SK-N-SH (cell line): ENCODE data around the gene CEP295NL. TPM values are rescaled to one million over a fixed set of nuclear protein-coding genes. Genes with fewer than 3 reads are reported as not detected.

Experiments used
- CTCF ChIA-PET: fragments of 300-600, 350-600 bp; formaldehyde crosslinking; extraction: SDS; loops from one replicate; lab custom pipeline; 2021; lab: Yijun Ruan, JAX
- POLR2A ChIA-PET: fragments of 350-600 bp; sonication (Branson Sonifier 250); formaldehyde crosslinking; extraction: SDS; loops from one replicate; lab custom pipeline; 2020; ENCODE audit warnings: antibody characterized with exemption, inconsistent platforms; lab: Yijun Ruan, JAX
- DNase-seq: peaks from one replicate; pipeline ENCODE4 v3.0.0; 2012
- H2AFZ ChIP-seq: fragments of 200-600 bp; sonication (generic); 2 replicates; pipeline ENCODE4 v1.8.1; 2016; ENCODE audit warnings: antibody characterized with exemption, mild to moderate bottlenecking, low read depth
- H3F3A ChIP-seq: fragments of 200-600 bp; sonication (generic); replicated peaks from 2 replicates; pipeline ENCODE3; 2016; ENCODE audit warnings: antibody characterized with exemption, mild to moderate bottlenecking; ENCODE audit not compliant: insufficient read depth
- H3K27ac ChIP-seq, 2 experiments: fragments of 200-500 bp in 1 of 2; fragments of 200-600 bp in 1 of 2; sonication (Bioruptor generic) in 1 of 2; sonication (generic), shearing (Covaris generic) in 1 of 2; 2 replicates each; pipeline versions ENCODE4 v1.5.1 to v1.6.1; 2014 to 2016; ENCODE audit warnings: low read depth in 2 of 2, inconsistent platforms in 1 of 2, low read length in 1 of 2, mild to moderate bottlenecking in 1 of 2, mixed read lengths in 1 of 2
- H3K27me3 ChIP-seq: fragments of 200-600 bp; sonication (generic), shearing (Covaris generic); 2 replicates; pipeline ENCODE4 v1.6.1; 2016; ENCODE audit warnings: mixed run types; ENCODE audit not compliant: insufficient read depth
- H3K36me3 ChIP-seq, 2 experiments: fragments of 200-500 bp in 1 of 2; fragments of 200-600 bp in 1 of 2; sonication (Bioruptor generic) in 1 of 2; sonication (generic) in 1 of 2; replicated peaks in 1 of 2; 2 replicates each; pipeline versions ENCODE3 to v1.5.1; 2014 to 2016; ENCODE audit warnings: low read length in 1 of 2, mild to moderate bottlenecking in 1 of 2; ENCODE audit not compliant: insufficient read depth in 2 of 2, control insufficient read depth in 1 of 2
- H3K4me1 ChIP-seq, 2 experiments: fragments of 200-500 bp in 1 of 2; fragments of 200-600 bp in 1 of 2; sonication (Bioruptor generic) in 1 of 2; sonication (generic), shearing (Covaris generic) in 1 of 2; 2 replicates each; pipeline versions ENCODE4 v1.5.1 to v1.6.1; 2014 to 2016; ENCODE audit warnings: low read depth in 1 of 2, low read length in 1 of 2, mixed run types in 1 of 2; ENCODE audit not compliant: insufficient read depth in 2 of 2, control insufficient read depth in 1 of 2
- H3K4me2 ChIP-seq: fragments of 200-600 bp; sonication (generic), shearing (Covaris generic); 2 replicates; pipeline ENCODE4 v1.6.1; 2017; ENCODE audit warnings: mixed run types
- H3K4me3 ChIP-seq, 2 experiments: fragments of 200-500 bp in 1 of 2; fragments of 200-600 bp in 1 of 2; sonication (Bioruptor generic) in 1 of 2; sonication (generic), shearing (Covaris generic) in 1 of 2; 2 replicates each; pipeline versions ENCODE4 v1.5.1 to v1.8.1; 2014 to 2016; ENCODE audit warnings: low read depth in 2 of 2, inconsistent platforms in 1 of 2, low read length in 1 of 2, mild to moderate bottlenecking in 1 of 2, mixed read lengths in 1 of 2, moderate library complexity in 1 of 2
- H3K79me2 ChIP-seq: fragments of 200-600 bp; sonication (generic); 2 replicates; pipeline ENCODE4 v1.8.1; 2017; ENCODE audit warnings: mild to moderate bottlenecking; ENCODE audit not compliant: insufficient read depth
- H3K9ac ChIP-seq: fragments of 200-600 bp; sonication (generic); 2 replicates; pipeline ENCODE4 v1.6.1; 2017; ENCODE audit warnings: mixed run types
- H3K9me2 ChIP-seq: fragments of 200-600 bp; sonication (generic); 2 replicates; pipeline ENCODE4 v1.6.1; 2017; ENCODE audit warnings: mixed run types
- H3K9me3 ChIP-seq: fragments of 200-600 bp; sonication (generic); 2 replicates; pipeline ENCODE4 v1.6.1; 2017; ENCODE audit warnings: mixed run types, mild to moderate bottlenecking, moderate library complexity
- H4K20me1 ChIP-seq: fragments of 200-600 bp; sonication (generic); 2 replicates; pipeline ENCODE4 v1.6.1; 2017; ENCODE audit warnings: mild to moderate bottlenecking, mixed run types; ENCODE audit not compliant: insufficient read depth
- ELF1 ChIP-seq: IDR thresholded peaks from 2 replicates; pipeline ENCODE4 v1.4.0; 2012
- EZH2phosphoT487 ChIP-seq: fragments of 200-600 bp; sonication (generic); IDR thresholded peaks from 2 replicates; pipeline ENCODE4 v1.6.1; 2017; ENCODE audit warnings: low read depth, mixed run types, mild to moderate bottlenecking, antibody characterized with exemption, moderate library complexity, borderline replicate concordance
- FOSL2 ChIP-seq: IDR thresholded peaks from 2 replicates; pipeline ENCODE4 v1.4.0; 2012; ENCODE audit warnings: low read depth, mild to moderate bottlenecking, moderate library complexity, borderline replicate concordance
- FOXJ3 ChIP-seq: sonication (generic); formaldehyde crosslinking; IDR thresholded peaks from 2 replicates; pipeline ENCODE4 v1.5.1; 2020; ENCODE audit warnings: mild to moderate bottlenecking, missing genetic modification reagents
- FOXM1 ChIP-seq: IDR thresholded peaks from 2 replicates; pipeline ENCODE4 v1.4.0; 2012; ENCODE audit warnings: low read depth, mild to moderate bottlenecking
- GABPA ChIP-seq: IDR thresholded peaks from 2 replicates; pipeline ENCODE4 v1.4.0; 2012; ENCODE audit warnings: low read depth, mild to moderate bottlenecking
- IRF3 ChIP-seq: fragments of 150-350 bp; IDR thresholded peaks from 2 replicates; pipeline ENCODE4 v1.6.1; 2016; ENCODE audit warnings: mild to moderate bottlenecking, low read depth, low read length
- JUND ChIP-seq: IDR thresholded peaks from 2 replicates; pipeline ENCODE4 v1.4.0; 2012
- MAX ChIP-seq: IDR thresholded peaks from 2 replicates; pipeline ENCODE4 v1.4.0; 2012; ENCODE audit warnings: low read depth
- MXI1 ChIP-seq: IDR thresholded peaks from 2 replicates; pipeline ENCODE4 v1.6.1; 2012; ENCODE audit warnings: mild to moderate bottlenecking, low read depth, low read length, improper control_type of control experiment
- RCOR1 ChIP-seq: fragments of 150-350 bp; IDR thresholded peaks from 2 replicates; pipeline ENCODE4 v1.6.1; 2017; ENCODE audit warnings: antibody characterized with exemption, low read length
- RFX5 ChIP-seq: IDR thresholded peaks from 2 replicates; pipeline ENCODE4 v1.6.1; 2012; ENCODE audit warnings: mild to moderate bottlenecking, improper control_type of control experiment, low read length
- RXRA ChIP-seq: IDR thresholded peaks from 2 replicates; pipeline ENCODE4 v1.4.0; 2012; ENCODE audit warnings: low read depth, mild to moderate bottlenecking, borderline replicate concordance
- SIN3A ChIP-seq: IDR thresholded peaks from 2 replicates; pipeline ENCODE4 v1.6.1; 2012; ENCODE audit warnings: low read depth, mild to moderate bottlenecking, low read length, moderate library complexity, borderline replicate concordance
- TAF1 ChIP-seq: IDR thresholded peaks from 2 replicates; pipeline ENCODE4 v1.6.1; 2012; ENCODE audit warnings: low read depth, mild to moderate bottlenecking, low read length, moderate library complexity, borderline replicate concordance
- USF1 ChIP-seq: IDR thresholded peaks from 2 replicates; pipeline ENCODE4 v1.4.0; 2012; ENCODE audit warnings: low read depth, borderline replicate concordance
- WGBS: methylation state at CpG from one replicate; pipeline ENCODE4 v1.1.6; 2017; ENCODE audit warnings: low lambda C conversion rate; 5-methylcytosine and 5-hydroxymethylcytosine counted together
- polyA plus RNA-seq, 3 experiments: library from polyadenylated mRNA; depleted of rRNA; stranded (reverse); fragments of >200 nt; gene quantifications; 2 replicates each; pipeline ENCODE4 v1.2.3, GENCODE V29; 2012
- TF ChIP-seq, protein P1 (sequence below): IDR thresholded peaks from 2 replicates; pipeline ENCODE4; 2012
- TF ChIP-seq, protein P2 (sequence below): fragments of 150-350 bp; IDR thresholded peaks from 2 replicates; pipeline ENCODE4 v1.6.1; 2017; ENCODE audit warnings: antibody characterized with exemption, low read length, low read depth, borderline replicate concordance
- TF ChIP-seq, protein P3 (sequence below): IDR thresholded peaks from 2 replicates; pipeline ENCODE4 v1.4.0; 2012; ENCODE audit warnings: low read depth, borderline replicate concordance

Gene CEP295NL
- polyA plus RNA-seq, 1 of the 3 experiments (the other 2 are of a cell fraction): 0.35 TPM

DNA sequence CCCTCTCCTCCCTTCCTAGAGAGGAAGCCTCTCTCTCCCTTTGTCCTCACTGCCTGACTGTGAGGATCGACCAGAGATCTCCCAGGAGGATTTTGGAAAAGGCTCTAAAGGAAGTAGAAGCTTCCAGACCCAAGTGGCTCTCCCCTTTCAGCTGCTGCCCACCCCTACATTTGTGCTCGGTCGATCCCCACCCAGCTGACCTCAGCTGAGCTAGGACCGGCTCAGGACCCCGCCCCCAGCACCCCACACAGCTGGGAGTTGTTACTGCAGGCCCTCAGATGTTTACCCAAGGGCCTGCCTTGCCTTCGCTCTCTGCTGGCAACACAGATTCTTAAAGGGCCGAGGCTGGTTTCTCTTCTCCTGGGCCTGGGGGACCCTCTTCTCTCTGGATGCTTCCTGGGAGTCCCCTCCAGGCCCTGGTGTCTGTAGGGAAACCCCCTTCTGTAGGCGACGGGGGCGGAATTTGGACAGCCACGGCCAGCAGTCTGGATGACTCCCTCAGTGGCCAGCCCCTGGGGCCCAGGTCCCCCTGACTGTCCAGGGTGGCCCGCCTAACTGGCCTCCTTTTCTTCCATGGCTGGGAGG, 49.1 kb upstream of the CEP295NL start:
- CTCF ChIA-PET: interaction anchor here (0.7 to 18.4 kb wide), 3 partner anchors 24 to 86 kb away, joined by 3 to 194 read pairs (median 9); partner anchors contain the start of gene LGALS3BP

More for the DNA sequence above, 49.1 kb upstream of the CEP295NL start:
- Histone ChIP-seq H3K27ac (no peak overlapping the region), H3K36me3 (no peaks in the 10 kb centered on the region), H3K9me3 (no peaks in the 10 kb centered on the region), H3K79me2 (no peaks in the 10 kb centered on the region), H3K4me3 (no peak overlapping the region), H3K9ac (no peak overlapping the region), H3K9me2 (no peaks in the 10 kb centered on the region), H3K27me3 (no peaks in the 10 kb centered on the region), H3F3A (peaks cover 6% of the 10 kb centered on the region), H4K20me1 (no peaks in the 10 kb centered on the region), H3K4me1 (peaks cover 7 to 9% of the 10 kb centered on the region in 2 experiments; a peak in 2 of 4 replicates), H3K4me2 (no peak overlapping the region), H2AFZ (no peak overlapping the region)
- POLR2A ChIA-PET: interaction anchor here (0.8 kb wide), 1 partner anchor 27 kb away, joined by 3 read pairs; the partner anchor contains the start of gene TIMP2
- DNase-seq: no peak
- 77% methylated on average over 12 of the region's 12 CpGs for WGBS
- TF ChIP-seq JUND (no peak), ELF1 (no peak), GABPA (no peak), RFX5 (no peak), EZH2phosphoT487 (no peak), RCOR1 (no peak), MAX (no peak), USF1 (no peak), FOSL2 (no peak), IRF3 (no peak), TAF1 (no peak), FOXJ3 (CRISPR knock-in tag) (no peak), RXRA (no peak), SIN3A (no peak), MXI1 (no peak), FOXM1 (no peak)
- TF ChIP-seq, protein P1, sequence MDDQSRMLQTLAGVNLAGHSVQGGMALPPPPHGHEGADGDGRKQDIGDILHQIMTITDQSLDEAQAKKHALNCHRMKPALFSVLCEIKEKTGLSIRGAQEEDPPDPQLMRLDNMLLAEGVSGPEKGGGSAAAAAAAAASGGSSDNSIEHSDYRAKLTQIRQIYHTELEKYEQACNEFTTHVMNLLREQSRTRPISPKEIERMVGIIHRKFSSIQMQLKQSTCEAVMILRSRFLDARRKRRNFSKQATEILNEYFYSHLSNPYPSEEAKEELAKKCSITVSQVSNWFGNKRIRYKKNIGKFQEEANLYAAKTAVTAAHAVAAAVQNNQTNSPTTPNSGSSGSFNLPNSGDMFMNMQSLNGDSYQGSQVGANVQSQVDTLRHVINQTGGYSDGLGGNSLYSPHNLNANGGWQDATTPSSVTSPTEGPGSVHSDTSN: no peak
- TF ChIP-seq, protein P2, sequence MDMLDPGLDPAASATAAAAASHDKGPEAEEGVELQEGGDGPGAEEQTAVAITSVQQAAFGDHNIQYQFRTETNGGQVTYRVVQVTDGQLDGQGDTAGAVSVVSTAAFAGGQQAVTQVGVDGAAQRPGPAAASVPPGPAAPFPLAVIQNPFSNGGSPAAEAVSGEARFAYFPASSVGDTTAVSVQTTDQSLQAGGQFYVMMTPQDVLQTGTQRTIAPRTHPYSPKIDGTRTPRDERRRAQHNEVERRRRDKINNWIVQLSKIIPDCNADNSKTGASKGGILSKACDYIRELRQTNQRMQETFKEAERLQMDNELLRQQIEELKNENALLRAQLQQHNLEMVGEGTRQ: no peak
- TF ChIP-seq, protein P3, sequence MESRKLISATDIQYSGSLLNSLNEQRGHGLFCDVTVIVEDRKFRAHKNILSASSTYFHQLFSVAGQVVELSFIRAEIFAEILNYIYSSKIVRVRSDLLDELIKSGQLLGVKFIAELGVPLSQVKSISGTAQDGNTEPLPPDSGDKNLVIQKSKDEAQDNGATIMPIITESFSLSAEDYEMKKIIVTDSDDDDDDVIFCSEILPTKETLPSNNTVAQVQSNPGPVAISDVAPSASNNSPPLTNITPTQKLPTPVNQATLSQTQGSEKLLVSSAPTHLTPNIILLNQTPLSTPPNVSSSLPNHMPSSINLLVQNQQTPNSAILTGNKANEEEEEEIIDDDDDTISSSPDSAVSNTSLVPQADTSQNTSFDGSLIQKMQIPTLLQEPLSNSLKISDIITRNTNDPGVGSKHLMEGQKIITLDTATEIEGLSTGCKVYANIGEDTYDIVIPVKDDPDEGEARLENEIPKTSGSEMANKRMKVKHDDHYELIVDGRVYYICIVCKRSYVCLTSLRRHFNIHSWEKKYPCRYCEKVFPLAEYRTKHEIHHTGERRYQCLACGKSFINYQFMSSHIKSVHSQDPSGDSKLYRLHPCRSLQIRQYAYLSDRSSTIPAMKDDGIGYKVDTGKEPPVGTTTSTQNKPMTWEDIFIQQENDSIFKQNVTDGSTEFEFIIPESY: no peak
